NT2/D1 (cell line): ENCODE results near the gene PRR11.

ENCODE experiments used
- SUZ12 ChIP-seq: IDR thresholded peaks from 2 replicates; pipeline ENCODE4 v1.6.1; 2011; ENCODE audit not compliant: insufficient read length, insufficient read depth; ENCODE audit errors: extremely low read depth
- YY1 ChIP-seq: IDR thresholded peaks from 2 replicates; pipeline ENCODE4 v1.6.1; 2011; ENCODE audit not compliant: insufficient read length, insufficient read depth
- ZNF274 ChIP-seq: IDR thresholded peaks from 2 replicates; pipeline ENCODE4 v1.6.1; 2011; ENCODE audit warnings: mild to moderate bottlenecking, low read depth, low read length

DNA sequence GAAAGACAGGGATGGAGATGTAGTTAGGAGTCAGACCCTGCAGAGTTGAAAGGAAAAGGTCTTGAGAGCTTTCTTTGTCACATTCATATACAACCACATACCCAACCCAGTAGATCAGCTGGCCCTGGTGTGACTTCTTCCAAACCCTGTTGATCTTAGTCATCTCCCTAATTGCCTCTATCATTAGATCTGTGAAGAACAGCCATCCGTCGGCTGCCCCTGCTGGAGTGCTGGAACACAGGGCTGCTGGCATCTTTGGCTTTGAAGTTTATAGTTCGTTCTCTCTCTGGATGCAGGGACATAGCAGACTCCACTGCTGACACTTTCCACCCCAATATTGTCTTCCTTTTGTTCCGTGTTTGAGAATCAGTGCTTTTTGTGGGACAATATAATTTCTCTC lies 43.9 kb downstream of the PRR11 start:
- TF ChIP-seq YY1, result no peak
- TF ChIP-seq SUZ12, result no peak
- no peak for TF ChIP-seq ZNF274
